ENCODE measurements around the gene KRTAP10-12.
"Not testable (repeated sequence)": the region's sequence is repeated elsewhere in the genome, so short reads cannot be mapped to it uniquely, and the experiment has no call there.

Gene KRTAP10-12

GRCh38 chr21:44658913-44659595 lies 37.9 kb upstream of the KRTAP10-12 start:
- DNase-seq = no peak
- H3K27ac Mint-ChIP-seq = peak overlapping the region; percentile 78
- H3K27me3 Mint-ChIP-seq = no peaks in the 10 kb centered on the region
- H3K36me3 Mint-ChIP-seq (ENCODE audit: low read depth) = peaks cover 11% of the 10 kb centered on the region
- H3K9me3 Mint-ChIP-seq = peaks cover 32% of the 10 kb centered on the region
- peaks cover 49% of the 10 kb centered on the region for H3K4me1 Mint-ChIP-seq (ENCODE audit: low read depth)
- no peak overlapping the region for H3K4me3 Mint-ChIP-seq

GRCh38 chr21:44661567-44661966 lies 35.4 kb upstream of the KRTAP10-12 start:
- H3K27me3 Mint-ChIP-seq; H3K4me3 Mint-ChIP-seq; H3K36me3 Mint-ChIP-seq (ENCODE audit: low read depth); H3K27ac Mint-ChIP-seq; DNase-seq: not testable (repeated sequence)
- peaks cover 30% of the 10 kb centered on the region for H3K4me1 Mint-ChIP-seq (ENCODE audit: low read depth)
- H3K9me3 Mint-ChIP-seq = peaks cover 21% of the 10 kb centered on the region

- Mint-ChIP-seq H3K27ac (no peak overlapping the region), H3K4me3 (no peak overlapping the region), H3K4me1 (ENCODE audit: low read depth) (peaks cover 2% of the 10 kb centered on the region), H3K27me3 (no peaks in the 10 kb centered on the region), H3K9me3 (peaks cover 16% of the 10 kb centered on the region), H3K36me3 (ENCODE audit: low read depth) (no peaks in the 10 kb centered on the region)
- DNase-seq = no peak
Observed at GRCh38 chr21:44664691-44665090, 32.3 kb upstream of the KRTAP10-12 start.

GRCh38 chr21:44666401-44667320 lies 30.3 kb upstream of the KRTAP10-12 start, which contains the start of gene KRTAP12-2:
Gene KRTAP12-2, minus strand, starts transcription at chr21:44666927. Its CDS starts 41 bp downstream, at chr21:44666886.
- Mint-ChIP-seq H3K4me1 (ENCODE audit: low read depth) (no peaks in the 10 kb centered on the region), H3K27ac (no peak within 1 kb of the TSS), H3K36me3 (ENCODE audit: low read depth) (no peaks in the 10 kb centered on the region), H3K27me3 (no peaks in the 10 kb centered on the region), H3K9me3 (peaks cover 21% of the 10 kb centered on the region), H3K4me3 (no peak within 1 kb of the TSS)
- DNase-seq = no peak

GRCh38 chr21:44667612-44668011 lies 29.4 kb upstream of the KRTAP10-12 start:
- Mint-ChIP-seq H3K4me3 (no peak overlapping the region), H3K27me3 (no peaks in the 10 kb centered on the region), H3K36me3 (ENCODE audit: low read depth) (no peaks in the 10 kb centered on the region), H3K27ac (no peak overlapping the region), H3K4me1 (ENCODE audit: low read depth) (no peaks in the 10 kb centered on the region), H3K9me3 (peaks cover 18% of the 10 kb centered on the region)
- DNase-seq = no peak

GRCh38 chr21:44670642-44671432 lies 26.1 kb upstream of the KRTAP10-12 start:
- Mint-ChIP-seq H3K27me3 (no peaks in the 10 kb centered on the region), H3K4me1 (ENCODE audit: low read depth) (no peaks in the 10 kb centered on the region), H3K36me3 (ENCODE audit: low read depth) (no peaks in the 10 kb centered on the region), H3K27ac (no peak overlapping the region), H3K4me3 (no peak overlapping the region), H3K9me3 (peaks cover 24% of the 10 kb centered on the region)
- DNase-seq = no peak

- Mint-ChIP-seq H3K9me3 (peaks cover 24% of the 10 kb centered on the region), H3K27ac (no peak overlapping the region), H3K27me3 (no peaks in the 10 kb centered on the region), H3K4me3 (no peak overlapping the region), H3K36me3 (ENCODE audit: low read depth) (no peaks in the 10 kb centered on the region), H3K4me1 (ENCODE audit: low read depth) (no peaks in the 10 kb centered on the region)
- no peak for DNase-seq
Observed at GRCh38 chr21:44671911-44672310, 25.1 kb upstream of the KRTAP10-12 start.

GRCh38 chr21:44677881-44678280 lies 19.1 kb upstream of the KRTAP10-12 start:
- Mint-ChIP-seq H3K4me3 (no peak overlapping the region), H3K27me3 (no peaks in the 10 kb centered on the region), H3K27ac (no peak overlapping the region), H3K9me3 (peaks cover 4% of the 10 kb centered on the region), H3K4me1 (ENCODE audit: low read depth) (no peaks in the 10 kb centered on the region), H3K36me3 (ENCODE audit: low read depth) (no peaks in the 10 kb centered on the region)
- no peak for DNase-seq

GRCh38 chr21:44681152-44681551 lies 15.8 kb upstream of the KRTAP10-12 start:
- DNase-seq = no peak
- Mint-ChIP-seq H3K4me3 (no peak overlapping the region), H3K36me3 (ENCODE audit: low read depth) (no peaks in the 10 kb centered on the region), H3K4me1 (ENCODE audit: low read depth) (peaks cover 3% of the 10 kb centered on the region), H3K9me3 (no peaks in the 10 kb centered on the region), H3K27ac (no peak overlapping the region), H3K27me3 (peaks cover 4% of the 10 kb centered on the region)

- Mint-ChIP-seq H3K4me1 (ENCODE audit: low read depth) (peaks cover 7% of the 10 kb centered on the region), H3K9me3 (no peaks in the 10 kb centered on the region), H3K27me3 (peaks cover 7% of the 10 kb centered on the region), H3K36me3 (ENCODE audit: low read depth) (no peaks in the 10 kb centered on the region), H3K4me3 (no peak within 1 kb of the TSS), H3K27ac (no peak within 1 kb of the TSS)
- no peak for DNase-seq
Observed at GRCh38 chr21:44681861-44682579, 15.0 kb upstream of the KRTAP10-12 start, which contains the start of gene KRTAP12-1. Gene KRTAP12-1, minus strand, starts transcription at chr21:44682163. Its CDS starts 40 bp downstream, at chr21:44682123.

GRCh38 chr21:44682580-44683151 lies 14.3 kb upstream of the KRTAP10-12 start:
- H3K36me3 Mint-ChIP-seq (ENCODE audit: low read depth) = no peaks in the 10 kb centered on the region
- peaks cover 7% of the 10 kb centered on the region for H3K27me3 Mint-ChIP-seq
- H3K4me3 Mint-ChIP-seq = no peak overlapping the region
- H3K4me1 Mint-ChIP-seq (ENCODE audit: low read depth) = peaks cover 7% of the 10 kb centered on the region
- no peaks in the 10 kb centered on the region for H3K9me3 Mint-ChIP-seq
- DNase-seq = no peak
- no peak overlapping the region for H3K27ac Mint-ChIP-seq

GRCh38 chr21:44684077-44684476 lies 12.9 kb upstream of the KRTAP10-12 start:
- Mint-ChIP-seq H3K27ac (no peak overlapping the region), H3K4me3 (no peak overlapping the region), H3K4me1 (ENCODE audit: low read depth) (peaks cover 7% of the 10 kb centered on the region), H3K9me3 (no peaks in the 10 kb centered on the region), H3K27me3 (peaks cover 7% of the 10 kb centered on the region), H3K36me3 (ENCODE audit: low read depth) (no peaks in the 10 kb centered on the region)
- DNase-seq = no peak

- Mint-ChIP-seq H3K27ac (no peak overlapping the region), H3K27me3 (peaks cover 7% of the 10 kb centered on the region), H3K4me1 (ENCODE audit: low read depth) (peaks cover 7% of the 10 kb centered on the region), H3K4me3 (no peak overlapping the region), H3K9me3 (no peaks in the 10 kb centered on the region), H3K36me3 (ENCODE audit: low read depth) (no peaks in the 10 kb centered on the region)
- no peak for DNase-seq
Observed at GRCh38 chr21:44684483-44684882, 12.5 kb upstream of the KRTAP10-12 start.
